ENCODE results near the gene GLP2R.

Gene GLP2R

DNA sequence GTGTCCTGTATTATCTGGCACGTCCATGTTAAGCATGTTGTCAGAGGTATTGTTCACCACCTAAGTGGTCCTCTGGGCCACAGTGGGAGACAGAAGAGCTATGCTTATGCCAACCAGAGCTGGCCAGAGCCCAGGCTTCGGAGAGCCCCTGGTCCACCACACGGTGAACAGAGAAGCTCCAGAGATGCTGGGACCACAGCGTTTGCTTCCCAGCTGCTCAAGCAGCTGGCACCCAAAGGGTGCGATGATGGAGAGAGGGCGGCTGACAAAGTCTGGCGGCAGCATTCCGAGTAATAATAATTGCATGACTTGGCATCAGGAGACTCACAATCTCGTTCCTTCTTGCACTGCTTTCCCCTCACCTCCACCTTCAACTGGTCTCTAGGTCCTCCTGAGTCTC is 115.1 kb downstream of the GLP2R start:
- Histone ChIP-seq H3K27ac (no peak overlapping the region), H3K36me3 (ENCODE audit: insufficient read depth, low read length) (no peaks in the 10 kb centered on the region), H3K9ac (ENCODE audit: insufficient read length) (no peak overlapping the region), H3K4me3 (no peak overlapping the region), H3K9me3 (ENCODE audit: low read depth, low read length) (no peaks in the 10 kb centered on the region)
- DNase-seq (ENCODE audit: low read depth, low spot score), result no peak
- TF ChIP-seq EZH2 (IDR thresholded peaks at IDR 0.05) (no peak), POLR2AphosphoS5 (IDR thresholded peaks at IDR 0.05; ENCODE audit: borderline replicate concordance, low read depth, low read length) (no peak), FOXP2 (optimal IDR thresholded peaks at IDR 0.05; ENCODE audit: control extremely low read depth, extremely low read length, insufficient read depth) (no peak)

DNA sequence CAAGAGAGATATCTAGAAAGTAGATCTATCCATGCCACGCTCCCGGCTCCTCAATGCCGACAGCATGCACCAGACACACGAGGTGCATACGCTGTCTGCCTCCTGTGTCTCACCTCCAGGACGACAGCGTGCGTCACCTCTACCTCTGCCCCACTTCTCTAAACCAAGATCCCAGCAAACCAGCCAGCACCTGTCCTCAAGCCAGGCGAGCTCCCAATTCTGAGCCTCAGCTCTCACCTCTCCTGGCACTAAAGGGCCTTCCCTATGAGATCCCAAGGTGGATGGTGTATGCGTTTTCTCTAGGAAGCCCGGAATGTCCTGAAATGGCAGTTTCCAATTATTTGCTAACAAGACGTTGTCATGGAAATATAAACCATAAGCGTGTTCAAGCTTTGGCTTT is 115.6 kb downstream of the GLP2R start:
- H3K4me3 ChIP-seq, result no peak overlapping the region
- H3K27ac ChIP-seq, result no peak overlapping the region
- H3K9me3 ChIP-seq (ENCODE audit: low read depth, low read length), result no peaks in the 10 kb centered on the region
- TF ChIP-seq FOXP2 (optimal IDR thresholded peaks at IDR 0.05; ENCODE audit: control extremely low read depth, extremely low read length, insufficient read depth) (no peak), EZH2 (IDR thresholded peaks at IDR 0.05) (no peak), POLR2AphosphoS5 (IDR thresholded peaks at IDR 0.05; ENCODE audit: borderline replicate concordance, low read depth, low read length) (no peak)
- no peak overlapping the region for H3K9ac ChIP-seq (ENCODE audit: insufficient read length)
- DNase-seq (ENCODE audit: low read depth, low spot score), result no peak
- no peaks in the 10 kb centered on the region for H3K36me3 ChIP-seq (ENCODE audit: insufficient read depth, low read length)

Data from SK-N-MC (cell line).